Measurements from ENCODE around the gene ADARB1.
"Not testable (repeated sequence)": the region's sequence is repeated elsewhere in the genome, so short reads cannot be mapped to it uniquely, and the experiment has no call there.

ADARB1 gene

DNA sequence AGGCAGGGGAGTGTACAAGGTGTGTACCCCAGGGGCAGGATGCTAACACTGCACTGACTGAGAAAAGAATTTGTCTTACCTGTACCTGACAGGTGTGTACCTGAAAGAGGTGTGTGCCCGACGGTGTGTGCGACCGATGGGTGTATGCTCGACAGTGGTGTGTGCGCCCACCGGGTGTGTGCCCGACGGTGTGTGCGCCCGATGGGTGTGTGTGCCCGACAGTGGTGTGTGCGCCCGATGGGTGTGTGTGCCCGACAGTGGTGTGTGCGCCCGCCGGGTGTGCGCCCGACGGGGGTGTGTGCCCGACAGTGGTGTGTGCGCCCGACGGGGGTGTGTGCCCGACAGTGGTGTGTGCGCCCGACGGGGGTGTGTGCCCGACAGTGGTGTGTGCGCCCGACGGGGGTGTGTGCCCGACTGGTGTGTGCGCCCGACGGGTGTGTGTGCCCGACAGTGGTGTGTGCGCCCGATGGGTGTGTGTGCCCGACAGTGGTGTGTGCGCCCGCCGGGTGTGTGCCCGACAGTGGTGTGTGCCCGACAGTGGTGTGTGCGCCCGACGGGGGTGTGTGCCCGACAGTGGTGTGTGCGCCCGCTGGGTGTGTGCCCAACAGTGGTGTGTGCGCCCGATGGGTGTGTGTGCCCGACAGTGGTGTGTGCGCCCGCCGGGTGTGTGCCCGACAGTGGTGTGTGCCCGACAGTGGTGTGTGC, 59.3 kb downstream of the ADARB1 start:
- H3K9me3 ChIP-seq (ENCODE audit: control insufficient read depth, insufficient read depth, low read depth, low read length); H3K27ac ChIP-seq (ENCODE audit: extremely low read depth, low read depth, low read length); POLR2A ChIA-PET; H3K4me3 ChIP-seq (ENCODE audit: low read depth, low read length); H3K36me3 ChIP-seq (ENCODE audit: control insufficient read depth in 2 of 2, insufficient read depth in 1 of 2, low read length in 2 of 2): not testable (repeated sequence)
- CTCF ChIA-PET: interaction anchor here (9.8 kb wide), 1 partner anchor 183 kb away, joined by 151 read pairs; no protein-coding TSS in a partner anchor
- TF ChIP-seq ZEB2 (tag by site-specific recombination; IDR thresholded peaks at IDR 0.05): peak; percentile 71
- H3K4me1 ChIP-seq (ENCODE audit: control insufficient read depth, insufficient read depth, low read length): peaks cover 11% of the 10 kb centered on the region

DNA sequence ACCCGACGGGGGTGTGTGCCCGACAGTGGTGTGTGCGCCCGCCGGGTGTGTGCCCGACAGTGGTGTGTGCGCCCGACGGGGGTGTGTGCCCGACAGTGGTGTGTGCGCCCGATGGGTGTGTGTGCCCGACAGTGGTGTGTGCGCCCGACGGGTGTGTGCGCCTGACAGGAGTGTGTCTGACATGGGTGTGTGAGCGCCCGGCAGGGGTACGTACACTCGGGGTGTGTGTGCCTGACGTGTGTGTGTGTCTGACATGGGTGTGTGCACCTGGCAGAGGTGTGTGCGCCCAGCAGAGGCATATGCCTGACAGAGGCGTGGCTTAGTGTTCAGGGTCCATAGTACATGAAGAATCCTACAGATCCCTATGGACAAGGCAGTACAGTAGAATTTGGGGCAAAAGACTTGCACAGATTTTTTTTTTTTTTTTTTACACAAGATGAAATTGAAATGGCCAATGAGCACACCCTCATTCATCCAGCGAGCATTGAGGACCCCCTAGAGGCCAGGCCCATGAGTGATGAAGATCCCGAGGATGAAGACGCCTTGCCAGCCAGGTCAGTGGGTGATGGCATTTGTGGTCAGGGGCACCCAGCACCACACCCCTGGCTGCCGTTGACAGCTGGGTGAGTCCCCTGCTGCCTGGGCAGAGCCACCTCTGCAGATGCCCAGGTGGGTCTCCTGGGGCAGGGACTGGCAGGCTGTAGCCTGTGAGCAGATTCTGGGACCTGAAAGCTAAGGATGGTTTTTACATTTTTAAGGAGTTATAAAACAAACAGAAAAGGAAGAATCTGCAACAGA, 60.1 kb downstream of the ADARB1 start:
- Histone ChIP-seq H3K27ac (ENCODE audit: extremely low read depth, low read depth, low read length) (no peak overlapping the region), H3K36me3 (ENCODE audit: control insufficient read depth in 2 of 2, insufficient read depth in 1 of 2, low read length in 2 of 2) (no peaks in the 10 kb centered on the region), H3K9me3 (ENCODE audit: control insufficient read depth, insufficient read depth, low read depth, low read length) (no peaks in the 10 kb centered on the region), H3K4me3 (ENCODE audit: low read depth, low read length) (no peak overlapping the region), H3K4me1 (ENCODE audit: control insufficient read depth, insufficient read depth, low read length) (peaks cover 11% of the 10 kb centered on the region)
- POLR2A ChIA-PET: no interaction called here
- TF ChIP-seq ZNF629 (tag by site-specific recombination; IDR thresholded peaks at IDR 0.05) (no peak), BCL11A (tag by site-specific recombination; IDR thresholded peaks at IDR 0.05; ENCODE audit: low read depth) (no peak)
- TF ChIP-seq, protein P1, sequence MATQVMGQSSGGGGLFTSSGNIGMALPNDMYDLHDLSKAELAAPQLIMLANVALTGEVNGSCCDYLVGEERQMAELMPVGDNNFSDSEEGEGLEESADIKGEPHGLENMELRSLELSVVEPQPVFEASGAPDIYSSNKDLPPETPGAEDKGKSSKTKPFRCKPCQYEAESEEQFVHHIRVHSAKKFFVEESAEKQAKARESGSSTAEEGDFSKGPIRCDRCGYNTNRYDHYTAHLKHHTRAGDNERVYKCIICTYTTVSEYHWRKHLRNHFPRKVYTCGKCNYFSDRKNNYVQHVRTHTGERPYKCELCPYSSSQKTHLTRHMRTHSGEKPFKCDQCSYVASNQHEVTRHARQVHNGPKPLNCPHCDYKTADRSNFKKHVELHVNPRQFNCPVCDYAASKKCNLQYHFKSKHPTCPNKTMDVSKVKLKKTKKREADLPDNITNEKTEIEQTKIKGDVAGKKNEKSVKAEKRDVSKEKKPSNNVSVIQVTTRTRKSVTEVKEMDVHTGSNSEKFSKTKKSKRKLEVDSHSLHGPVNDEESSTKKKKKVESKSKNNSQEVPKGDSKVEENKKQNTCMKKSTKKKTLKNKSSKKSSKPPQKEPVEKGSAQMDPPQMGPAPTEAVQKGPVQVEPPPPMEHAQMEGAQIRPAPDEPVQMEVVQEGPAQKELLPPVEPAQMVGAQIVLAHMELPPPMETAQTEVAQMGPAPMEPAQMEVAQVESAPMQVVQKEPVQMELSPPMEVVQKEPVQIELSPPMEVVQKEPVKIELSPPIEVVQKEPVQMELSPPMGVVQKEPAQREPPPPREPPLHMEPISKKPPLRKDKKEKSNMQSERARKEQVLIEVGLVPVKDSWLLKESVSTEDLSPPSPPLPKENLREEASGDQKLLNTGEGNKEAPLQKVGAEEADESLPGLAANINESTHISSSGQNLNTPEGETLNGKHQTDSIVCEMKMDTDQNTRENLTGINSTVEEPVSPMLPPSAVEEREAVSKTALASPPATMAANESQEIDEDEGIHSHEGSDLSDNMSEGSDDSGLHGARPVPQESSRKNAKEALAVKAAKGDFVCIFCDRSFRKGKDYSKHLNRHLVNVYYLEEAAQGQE (tag by site-specific recombination; IDR thresholded peaks at IDR 0.05): no peak
- CTCF ChIA-PET: interaction anchor here (8.0 kb wide), 1 partner anchor 188 kb away, joined by 333 read pairs; the partner anchor contains the start of gene SLX9

DNA sequence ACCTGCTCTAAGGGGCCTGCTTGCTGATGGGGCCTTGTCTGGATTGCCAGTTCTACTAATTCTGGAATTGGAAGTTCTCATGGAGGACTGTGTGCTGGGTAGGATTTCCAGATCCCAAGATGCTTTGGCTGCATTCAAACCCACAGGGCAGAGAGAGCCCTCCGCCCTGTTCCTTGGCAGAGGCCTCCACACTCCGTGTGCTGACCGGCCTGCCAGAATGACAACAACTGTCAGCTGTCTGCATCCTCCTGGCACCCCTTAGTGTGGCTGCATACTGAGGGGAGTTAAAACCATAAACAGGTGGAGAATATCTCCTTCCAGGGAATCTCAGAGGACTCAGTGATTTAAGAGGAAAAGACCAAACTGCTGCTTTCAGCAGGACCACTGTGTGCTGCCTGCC, 60.7 kb downstream of the ADARB1 start:
- TF ChIP-seq ZNF624 (tag by site-specific recombination; IDR thresholded peaks at IDR 0.05) (no peak), ZNF10 (tag by site-specific recombination; IDR thresholded peaks at IDR 0.05) (no peak), MEIS1 (CRISPR knock-in tag; IDR thresholded peaks at IDR 0.05; ENCODE audit: borderline replicate concordance) (no peak), ZNF660 (tag by site-specific recombination; IDR thresholded peaks at IDR 0.05) (no peak), ZNF626 (tag by site-specific recombination; IDR thresholded peaks at IDR 0.05) (no peak), ZNF16 (tag by site-specific recombination; IDR thresholded peaks at IDR 0.05; ENCODE audit: low read depth) (no peak)
- CTCF ChIA-PET: interaction anchor here (3.4 to 8.0 kb wide), 2 partner anchors 62 to 188 kb away, joined by 14 to 333 read pairs; partner anchors contain the start of genes ADARB1 and SLX9
- Histone ChIP-seq H3K36me3 (ENCODE audit: control insufficient read depth in 2 of 2, insufficient read depth in 1 of 2, low read length in 2 of 2) (no peaks in the 10 kb centered on the region), H3K27ac (ENCODE audit: extremely low read depth, low read depth, low read length) (no peak overlapping the region), H3K4me3 (ENCODE audit: low read depth, low read length) (no peak overlapping the region), H3K4me1 (ENCODE audit: control insufficient read depth, insufficient read depth, low read length) (peaks cover 6% of the 10 kb centered on the region), H3K9me3 (ENCODE audit: control insufficient read depth, insufficient read depth, low read depth, low read length) (no peaks in the 10 kb centered on the region)
- POLR2A ChIA-PET: no interaction called here

DNA sequence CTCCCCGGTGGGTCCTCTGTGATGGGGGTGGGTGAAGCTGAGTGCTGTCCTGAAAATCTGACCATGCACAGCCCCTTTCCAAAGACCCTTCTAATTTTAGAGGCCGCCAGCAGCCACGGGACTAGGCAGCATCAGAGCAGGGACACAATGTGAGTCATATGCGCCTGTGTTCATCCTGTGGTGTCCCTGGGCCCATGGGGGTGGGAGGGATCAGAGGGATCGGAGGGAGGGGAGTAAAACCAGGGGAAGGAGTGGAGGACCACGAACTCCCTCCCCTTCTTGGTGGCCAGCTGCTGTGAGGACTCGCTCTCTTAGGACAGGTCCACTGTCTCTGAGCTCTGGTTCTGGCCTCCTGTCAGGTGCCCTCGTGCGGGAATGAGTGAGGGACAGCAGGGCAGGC, 61.5 kb downstream of the ADARB1 start:
- Histone ChIP-seq H3K36me3 (ENCODE audit: control insufficient read depth in 2 of 2, insufficient read depth in 1 of 2, low read length in 2 of 2) (no peaks in the 10 kb centered on the region), H3K9me3 (ENCODE audit: control insufficient read depth, insufficient read depth, low read depth, low read length) (no peaks in the 10 kb centered on the region), H3K4me1 (ENCODE audit: control insufficient read depth, insufficient read depth, low read length) (no peaks in the 10 kb centered on the region), H3K27ac (ENCODE audit: extremely low read depth, low read depth, low read length) (no peak overlapping the region), H3K4me3 (ENCODE audit: low read depth, low read length) (no peak overlapping the region)
- POLR2A ChIA-PET: interaction anchor here (0.6 kb wide), 1 partner anchor 195 kb away, joined by 3 read pairs; no protein-coding TSS in a partner anchor
- CTCF ChIA-PET: interaction anchor here (0.8 to 8.0 kb wide), 22 partner anchors 8 to 461 kb away, joined by 3 to 333 read pairs (median 19); partner anchors contain the start of genes ADARB1 and SLX9
- TF ChIP-seq ZBTB1 (tag by site-specific recombination; IDR thresholded peaks at IDR 0.05) (no peak), ZNF24 (tag by site-specific recombination; IDR thresholded peaks at IDR 0.05) (no peak), ZNF335 (tag by site-specific recombination; conservative IDR thresholded peaks at IDR 0.05) (no peak), MEIS1 (CRISPR knock-in tag; IDR thresholded peaks at IDR 0.05; ENCODE audit: borderline replicate concordance) (no peak), ZXDB (tag by site-specific recombination; IDR thresholded peaks at IDR 0.05) (no peak), YY1 (tag by site-specific recombination; IDR thresholded peaks at IDR 0.05) (no peak), SCRT2 (tag by site-specific recombination; IDR thresholded peaks at IDR 0.05) (no peak)
- TF ChIP-seq, protein P2, sequence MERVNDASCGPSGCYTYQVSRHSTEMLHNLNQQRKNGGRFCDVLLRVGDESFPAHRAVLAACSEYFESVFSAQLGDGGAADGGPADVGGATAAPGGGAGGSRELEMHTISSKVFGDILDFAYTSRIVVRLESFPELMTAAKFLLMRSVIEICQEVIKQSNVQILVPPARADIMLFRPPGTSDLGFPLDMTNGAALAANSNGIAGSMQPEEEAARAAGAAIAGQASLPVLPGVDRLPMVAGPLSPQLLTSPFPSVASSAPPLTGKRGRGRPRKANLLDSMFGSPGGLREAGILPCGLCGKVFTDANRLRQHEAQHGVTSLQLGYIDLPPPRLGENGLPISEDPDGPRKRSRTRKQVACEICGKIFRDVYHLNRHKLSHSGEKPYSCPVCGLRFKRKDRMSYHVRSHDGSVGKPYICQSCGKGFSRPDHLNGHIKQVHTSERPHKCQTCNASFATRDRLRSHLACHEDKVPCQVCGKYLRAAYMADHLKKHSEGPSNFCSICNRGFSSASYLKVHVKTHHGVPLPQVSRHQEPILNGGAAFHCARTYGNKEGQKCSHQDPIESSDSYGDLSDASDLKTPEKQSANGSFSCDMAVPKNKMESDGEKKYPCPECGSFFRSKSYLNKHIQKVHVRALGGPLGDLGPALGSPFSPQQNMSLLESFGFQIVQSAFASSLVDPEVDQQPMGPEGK (tag by site-specific recombination; IDR thresholded peaks at IDR 0.05): no peak
- TF ChIP-seq, protein P3, sequence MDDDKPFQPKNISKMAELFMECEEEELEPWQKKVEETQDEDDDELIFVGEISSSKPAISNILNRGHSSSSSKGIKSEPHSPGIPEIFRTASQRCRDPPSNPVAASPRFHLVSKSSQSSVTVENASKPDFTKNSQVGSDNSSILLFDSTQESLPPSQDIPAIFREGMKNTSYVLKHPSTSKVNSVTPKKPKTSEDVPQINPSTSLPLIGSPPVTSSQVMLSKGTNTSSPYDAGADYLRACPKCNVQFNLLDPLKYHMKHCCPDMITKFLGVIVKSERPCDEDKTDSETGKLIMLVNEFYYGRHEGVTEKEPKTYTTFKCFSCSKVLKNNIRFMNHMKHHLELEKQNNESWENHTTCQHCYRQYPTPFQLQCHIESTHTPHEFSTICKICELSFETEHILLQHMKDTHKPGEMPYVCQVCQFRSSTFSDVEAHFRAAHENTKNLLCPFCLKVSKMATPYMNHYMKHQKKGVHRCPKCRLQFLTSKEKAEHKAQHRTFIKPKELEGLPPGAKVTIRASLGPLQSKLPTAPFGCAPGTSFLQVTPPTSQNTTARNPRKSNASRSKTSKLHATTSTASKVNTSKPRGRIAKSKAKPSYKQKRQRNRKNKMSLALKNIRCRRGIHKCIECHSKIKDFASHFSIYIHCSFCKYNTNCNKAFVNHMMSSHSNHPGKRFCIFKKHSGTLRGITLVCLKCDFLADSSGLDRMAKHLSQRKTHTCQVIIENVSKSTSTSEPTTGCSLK (tag by site-specific recombination; IDR thresholded peaks at IDR 0.05): no peak
